Medulla oblongata (tissue), 1 donor: ENCODE data around the gene CORIN.
"Not testable (repeated sequence)": the region's sequence is repeated elsewhere in the genome, so short reads cannot be mapped to it uniquely, and the experiment has no call there.

Source experiments
- DNase-seq: peaks from one replicate; pipeline ENCODE4 v3.0.0-alpha.2; 2015; ENCODE audit errors: extremely low spot score

The CORIN gene

DNA sequence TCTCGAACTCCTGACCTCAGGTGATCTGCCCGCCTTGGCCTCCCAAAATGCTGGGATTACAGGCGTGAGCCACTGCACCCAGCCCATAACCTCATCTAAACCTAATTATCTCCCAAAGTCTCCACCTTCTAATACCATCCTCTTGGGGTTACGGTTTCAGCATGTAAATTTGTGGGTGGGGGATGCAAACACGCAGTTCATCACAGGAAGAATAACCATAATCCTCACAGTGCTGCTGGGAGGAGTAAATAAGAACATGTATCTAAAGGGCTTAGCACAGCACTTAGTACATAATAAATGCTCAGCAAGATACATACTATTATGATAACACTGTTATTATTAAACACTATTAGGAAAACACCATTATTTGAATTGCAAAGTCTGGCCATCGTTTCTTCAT lies 116.4 kb downstream of the CORIN start:
- no peak for DNase-seq

DNA sequence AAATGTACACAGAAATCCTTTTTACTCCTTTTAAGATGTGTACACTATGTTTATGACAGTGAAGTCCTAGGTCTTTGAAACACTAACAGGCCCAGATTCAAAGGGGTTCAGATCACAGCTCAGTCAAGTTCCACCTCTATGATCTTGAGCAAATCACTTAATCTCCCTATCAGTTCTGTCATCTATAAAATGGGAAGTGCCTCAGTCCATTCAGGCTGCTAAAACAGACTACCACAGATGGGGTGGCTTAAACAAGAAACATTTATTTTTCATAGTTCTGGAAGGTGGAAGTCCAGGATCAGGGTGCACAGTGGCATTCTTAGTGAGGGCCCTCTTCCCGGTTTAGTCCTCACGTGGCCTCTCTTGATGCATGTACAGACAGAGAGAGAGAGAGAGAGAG lies 117.1 kb downstream of the CORIN start:
- no peak for DNase-seq

DNA sequence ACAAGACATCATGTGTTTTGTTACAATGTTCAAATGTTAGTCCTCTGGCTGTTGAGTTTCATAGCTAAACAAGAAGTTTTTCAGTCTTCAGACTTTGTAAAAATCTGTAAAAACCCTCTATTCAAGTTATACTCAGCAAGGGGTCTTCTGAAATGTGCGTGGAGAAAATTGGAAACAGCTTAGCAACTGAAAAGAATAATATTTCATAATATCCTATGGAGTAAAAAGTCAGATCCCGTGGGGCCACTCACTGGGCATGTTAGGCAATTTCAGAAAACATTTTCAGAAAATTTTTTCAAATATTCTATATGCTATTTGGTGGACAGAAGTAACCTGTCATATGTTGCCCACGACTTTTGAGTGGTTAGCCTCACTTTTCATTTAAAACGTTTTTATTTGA lies 118.3 kb downstream of the CORIN start:
- DNase-seq = no peak

DNA sequence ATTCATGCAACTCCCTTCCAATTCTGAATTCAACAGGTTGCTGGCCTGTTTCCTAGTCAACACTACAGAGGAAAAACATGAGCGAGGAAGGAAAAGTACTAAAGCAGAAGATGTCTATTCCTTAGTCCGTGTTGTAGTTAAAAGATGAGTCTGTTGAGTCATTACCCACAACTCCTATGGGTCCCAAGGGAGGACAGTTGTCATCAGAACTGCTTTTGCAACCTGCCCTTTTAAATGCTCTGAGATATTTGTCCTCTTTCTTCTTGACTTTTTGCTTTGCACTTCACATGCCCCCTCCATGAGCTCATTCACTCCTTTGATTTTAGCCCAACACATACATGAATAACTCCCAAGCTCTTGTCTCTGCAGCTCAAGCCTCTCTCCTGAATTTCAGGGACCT lies 119.2 kb downstream of the CORIN start:
- DNase-seq = no peak

DNA sequence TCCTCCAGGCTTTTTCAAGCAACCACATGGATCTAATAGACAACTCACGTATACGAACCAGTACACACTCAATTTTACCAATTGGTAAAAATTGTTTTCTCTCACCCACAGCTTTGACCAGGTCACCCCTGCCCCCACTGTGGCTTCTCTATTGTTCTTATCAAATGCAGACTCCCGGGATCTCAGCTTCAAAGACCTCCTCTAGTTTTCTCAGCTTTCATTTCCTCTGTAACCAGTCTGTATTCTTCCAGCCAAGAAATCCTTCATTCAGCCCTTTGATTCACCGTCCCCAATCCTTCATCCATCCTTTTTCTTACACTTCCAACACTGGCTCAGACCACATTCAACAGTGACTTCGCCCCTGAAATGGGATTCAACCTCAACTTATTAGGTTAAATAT lies 120.7 kb downstream of the CORIN start:
- no peak for DNase-seq

DNA sequence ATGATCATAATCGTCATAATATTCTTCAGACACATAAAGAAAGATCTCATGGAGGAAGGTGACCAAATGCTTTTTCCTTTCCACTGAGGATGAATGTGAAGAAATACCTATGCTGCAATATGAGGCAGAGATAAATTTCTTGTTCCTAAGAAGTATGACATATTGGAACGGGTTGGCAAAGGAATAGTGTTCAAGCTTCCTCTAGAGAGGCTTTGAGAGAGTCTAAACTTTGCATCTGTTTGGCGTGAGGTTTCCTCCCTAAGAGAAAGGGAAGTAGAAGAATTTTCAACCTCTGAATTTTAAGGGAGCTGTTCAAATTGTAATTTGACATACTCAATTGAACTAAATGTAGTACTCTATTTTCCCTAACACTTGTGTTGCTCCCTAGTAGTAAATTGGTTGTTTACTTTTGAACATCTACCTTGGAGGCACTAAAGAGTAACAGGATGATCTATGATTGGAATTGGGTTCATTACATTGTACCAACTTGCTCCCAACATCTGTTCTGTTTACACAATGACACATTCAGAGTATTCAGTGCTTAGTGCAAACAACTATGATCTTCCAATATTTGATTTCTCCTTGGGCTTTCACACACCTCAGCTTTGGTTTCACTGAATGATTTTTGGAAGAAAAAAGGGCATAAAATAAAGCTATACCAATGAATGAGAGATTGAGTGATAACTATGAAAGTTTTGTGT lies 122.0 kb downstream of the CORIN start:
- no peak for DNase-seq

DNA sequence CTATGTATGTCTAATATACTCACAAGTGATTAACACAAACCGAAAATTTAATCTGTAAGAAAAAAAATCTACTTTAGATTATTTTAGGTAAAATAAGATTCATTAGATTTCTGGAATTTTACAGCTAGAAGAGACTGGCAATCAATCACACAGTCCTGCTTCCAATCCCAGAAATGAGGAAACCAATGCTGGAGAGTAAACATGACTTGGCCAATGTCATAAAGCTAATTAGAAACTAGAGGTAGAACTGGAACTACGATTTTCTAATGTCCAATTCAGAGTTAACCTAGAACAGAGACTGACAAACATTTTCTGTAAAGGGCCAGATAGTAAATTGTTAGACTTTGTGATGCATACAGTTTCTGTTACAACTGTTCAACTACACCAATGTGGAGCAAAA lies 123.6 kb downstream of the CORIN start:
- no peak for DNase-seq

DNA sequence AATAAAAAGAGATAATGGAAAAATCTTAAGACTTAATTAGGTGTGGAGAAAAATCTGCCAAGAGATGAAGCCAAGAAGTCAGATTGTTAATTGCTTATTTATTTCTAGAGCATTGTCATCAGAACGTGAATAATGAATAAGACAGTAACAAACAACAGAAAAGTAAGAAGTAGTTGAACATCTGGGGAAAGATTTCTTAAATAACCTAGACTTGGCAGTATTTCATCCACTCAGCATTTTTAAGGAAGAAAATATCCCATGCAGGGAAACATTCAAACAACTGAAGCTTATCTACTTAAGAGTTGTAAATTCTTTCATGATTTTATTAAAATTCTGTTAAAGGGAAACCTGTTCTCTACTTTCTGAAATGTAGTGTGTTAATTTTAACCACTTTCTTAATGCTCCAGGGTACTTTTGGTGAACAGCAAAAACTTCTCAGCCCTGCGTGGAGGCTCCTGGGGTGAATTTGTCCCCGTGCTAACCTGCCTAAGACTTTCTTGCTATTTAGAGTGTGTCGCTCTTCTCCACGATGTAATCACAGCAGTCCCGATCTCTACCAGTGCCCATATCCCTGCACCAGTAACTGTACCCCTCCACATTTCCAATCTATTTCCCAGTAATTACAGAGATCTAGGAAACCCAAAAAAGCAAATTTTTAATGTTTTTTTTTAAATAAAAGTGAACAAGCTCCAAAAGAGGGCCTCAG lies 124.6 kb downstream of the CORIN start:
- DNase-seq = no peak

DNA sequence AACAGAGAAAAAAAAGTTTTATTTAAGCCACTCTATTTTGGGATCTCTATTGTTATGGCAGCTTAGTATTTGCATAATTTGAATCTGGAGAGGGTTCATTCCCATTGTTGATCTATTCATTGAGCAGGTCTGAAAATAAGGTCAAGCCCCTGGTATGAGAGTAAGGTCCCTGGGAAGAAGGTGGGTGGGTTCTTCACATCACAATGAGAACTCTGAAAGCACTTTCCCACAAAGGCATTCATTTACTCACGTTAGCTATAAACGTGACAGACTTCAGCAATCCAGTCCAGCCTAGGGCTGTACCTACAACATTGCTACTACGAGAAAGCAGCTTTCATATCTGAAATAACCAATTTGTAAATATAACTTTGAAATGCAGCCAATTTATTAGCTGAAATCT lies 126.2 kb downstream of the CORIN start:
- no peak for DNase-seq

DNA sequence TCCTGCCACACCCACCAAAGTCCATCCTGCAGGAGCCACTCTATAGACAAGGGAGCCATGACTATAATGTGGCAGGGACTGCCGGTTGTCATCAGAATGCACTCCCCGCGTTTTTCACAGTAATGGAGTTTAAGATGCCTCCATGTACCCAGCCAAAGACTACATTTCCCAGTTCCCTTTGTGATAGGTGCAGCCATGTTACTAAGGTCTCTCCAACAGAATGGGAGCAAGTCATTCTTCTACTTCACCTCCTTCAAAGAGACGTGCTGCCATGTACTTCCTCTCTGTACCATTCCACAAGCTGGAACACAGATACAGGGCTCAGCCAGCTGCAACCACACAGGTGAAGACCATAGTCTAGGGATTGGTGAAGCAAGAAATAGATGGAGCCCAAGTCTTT lies 126.7 kb downstream of the CORIN start:
- DNase-seq = no peak

DNA sequence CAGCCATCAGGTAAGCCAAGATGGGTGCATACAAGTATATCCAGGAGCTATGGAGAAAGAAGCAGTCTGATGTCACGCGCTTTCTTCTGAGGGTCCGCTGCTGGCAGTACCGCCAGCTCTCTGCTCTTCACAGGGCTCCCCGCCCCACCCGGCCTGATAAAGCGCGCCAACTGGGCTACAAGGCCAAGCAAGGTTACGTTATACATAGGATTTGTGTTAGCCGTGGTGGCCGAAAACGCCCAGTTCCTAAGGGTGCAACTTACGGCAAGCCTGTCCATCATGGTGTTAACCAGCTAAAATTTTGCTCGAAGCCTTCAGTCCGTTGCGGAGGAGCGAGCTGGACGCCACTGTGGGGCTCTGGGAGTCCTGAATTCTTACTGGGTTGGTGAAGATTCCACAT lies 131.5 kb downstream of the CORIN start:
- not testable (repeated sequence) for DNase-seq

DNA sequence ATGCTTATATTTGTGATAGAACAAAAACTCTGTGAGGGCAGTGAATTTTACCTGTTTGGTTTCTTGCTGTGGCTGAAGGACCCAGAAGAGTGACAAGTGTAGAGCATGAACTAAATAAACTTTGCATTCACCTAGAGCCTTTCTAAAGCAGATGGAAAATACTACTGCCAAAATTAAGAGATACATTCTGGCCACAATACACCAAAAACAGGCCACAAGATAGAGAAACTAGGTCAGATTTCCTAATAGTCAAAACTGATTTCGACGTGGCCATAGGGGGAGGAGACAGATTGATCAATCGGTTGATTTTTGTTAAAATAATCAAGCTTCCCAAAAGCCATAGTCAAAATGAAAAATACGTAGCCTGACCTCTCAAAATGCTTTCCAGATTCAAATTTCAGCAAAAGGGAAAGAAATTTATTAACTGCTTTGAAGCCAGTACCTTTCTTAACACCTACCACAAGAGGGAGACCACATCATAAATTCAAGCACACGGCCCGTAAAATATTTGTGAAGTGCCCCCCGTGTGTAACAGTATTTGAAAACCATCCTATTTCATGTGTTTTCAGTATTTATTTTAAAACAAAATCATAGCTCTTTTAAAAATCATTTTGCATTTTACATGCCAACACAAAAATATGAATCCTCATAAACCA lies 132.4 kb downstream of the CORIN start:
- DNase-seq = no peak

DNA sequence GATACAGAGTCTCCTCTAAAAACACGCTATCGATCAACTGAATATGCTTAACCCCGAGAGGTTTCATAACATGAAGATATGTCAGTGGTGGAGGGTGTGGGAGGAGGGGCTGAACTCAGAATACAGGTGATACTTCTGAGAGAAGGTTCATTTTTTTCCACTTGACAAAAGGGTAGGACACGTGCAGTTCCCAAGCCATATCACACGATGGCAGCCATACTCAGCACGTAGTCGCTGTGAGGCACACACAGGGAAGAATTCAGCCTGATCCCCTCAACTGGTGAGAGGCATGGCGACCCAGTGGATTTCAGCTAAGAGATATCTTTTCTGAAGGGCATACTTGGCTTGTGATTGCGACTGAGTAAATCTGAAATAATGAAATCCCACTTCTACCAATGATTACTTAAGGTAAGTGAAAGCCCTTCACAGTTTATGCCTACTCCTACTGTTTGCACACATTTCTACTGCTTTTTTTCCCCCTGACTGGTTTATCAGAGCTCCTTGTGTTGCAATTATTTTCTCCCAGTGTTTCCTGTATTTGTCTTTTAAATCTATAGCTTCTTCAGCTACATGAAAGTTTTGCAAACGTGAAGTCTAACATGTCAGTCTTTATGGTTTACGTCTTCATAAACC lies 133.1 kb downstream of the CORIN start:
- peak; percentile 24 for DNase-seq

DNA sequence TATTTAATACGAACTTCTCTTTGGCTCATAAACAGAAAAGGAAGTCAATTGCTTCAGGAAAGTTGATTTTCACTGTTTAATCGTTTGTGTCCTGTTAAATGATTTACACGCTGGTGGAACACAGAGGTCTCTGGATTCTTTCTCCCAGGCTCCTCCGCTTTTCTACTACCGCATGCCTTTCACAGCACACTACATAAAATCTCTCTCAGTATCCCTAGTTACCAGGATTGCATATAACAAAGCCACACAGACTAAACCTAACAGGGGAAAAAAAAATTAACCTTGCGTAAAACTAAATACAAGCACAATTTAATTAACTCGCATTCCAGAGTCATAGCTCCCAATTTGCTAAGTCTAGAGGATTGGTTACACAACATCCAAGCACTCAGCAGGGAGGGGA lies 133.9 kb downstream of the CORIN start:
- DNase-seq = no peak

DNA sequence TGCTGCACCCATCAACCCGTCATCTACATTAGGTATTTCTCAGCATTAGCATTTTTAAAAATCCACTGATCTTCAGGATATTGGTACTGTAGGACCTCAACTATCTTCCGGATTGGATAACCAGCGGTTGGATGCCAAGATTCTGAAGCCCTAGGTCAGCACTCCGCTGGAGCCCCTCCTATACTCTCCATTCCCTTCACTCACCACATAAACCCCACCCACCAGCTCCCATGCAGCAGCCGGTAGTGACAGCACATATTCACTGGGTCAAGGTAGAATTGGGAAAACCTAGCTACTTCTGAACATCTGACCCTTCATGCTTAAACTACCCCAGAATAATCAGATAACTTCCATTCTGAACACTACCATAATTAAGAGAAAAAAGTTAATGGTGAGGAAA lies 134.9 kb downstream of the CORIN start:
- DNase-seq = no peak

DNA sequence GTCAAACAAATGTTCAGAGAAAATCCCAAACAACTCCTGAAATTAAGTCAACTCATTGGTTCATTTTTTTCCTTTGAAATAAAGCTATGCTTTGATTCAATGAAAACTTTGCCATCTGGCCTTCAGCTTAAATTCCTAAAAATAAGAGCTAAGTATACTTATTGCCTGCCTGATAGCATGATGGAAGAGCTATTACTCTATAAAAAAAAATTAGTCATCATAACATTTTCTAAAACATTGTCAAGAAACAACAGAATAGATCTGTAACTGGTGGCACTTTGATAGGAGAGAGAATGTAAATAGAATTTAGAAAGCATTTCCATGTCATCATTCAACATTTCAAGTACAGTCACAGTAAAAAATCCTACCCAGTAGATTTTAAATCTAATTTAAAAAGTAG lies 136.6 kb downstream of the CORIN start:
- DNase-seq = no peak

DNA sequence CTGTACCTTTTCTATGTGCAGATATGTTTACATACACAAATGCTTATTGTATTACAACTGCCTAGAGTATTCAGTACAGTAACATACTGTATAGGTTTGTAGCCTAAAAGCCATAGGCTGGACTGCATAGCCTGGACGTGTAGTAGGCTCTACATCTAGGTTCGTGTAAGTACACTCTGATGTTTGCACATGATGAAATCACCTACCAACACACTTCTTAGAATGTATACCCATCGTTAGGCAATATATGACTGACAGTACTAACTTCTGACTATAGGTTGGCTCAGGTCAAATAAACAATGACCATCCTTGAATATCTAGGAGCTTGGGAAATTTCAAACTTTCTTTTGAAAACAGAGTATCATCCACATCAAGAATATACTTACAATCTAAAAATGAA lies 139.0 kb downstream of the CORIN start:
- DNase-seq = no peak

DNA sequence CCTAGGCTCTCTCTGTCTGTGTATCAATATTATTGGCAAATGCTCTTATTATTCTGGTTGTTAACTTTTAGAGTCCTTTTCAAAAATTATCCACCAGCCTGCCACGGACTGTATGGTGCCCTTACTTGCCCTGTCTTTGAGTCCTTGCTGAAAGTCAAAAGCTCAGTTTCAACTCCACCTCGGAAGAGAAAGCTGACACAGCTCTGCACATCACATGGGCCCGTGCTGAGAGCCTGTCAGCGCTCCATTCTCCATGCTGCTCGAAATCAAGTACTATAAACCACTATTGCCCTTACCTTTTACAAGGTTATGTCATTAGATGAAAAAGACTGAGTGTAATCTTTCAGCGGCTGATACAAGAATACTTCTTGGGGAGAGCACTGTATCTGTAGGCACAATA lies 141.0 kb downstream of the CORIN start:
- no peak for DNase-seq

DNA sequence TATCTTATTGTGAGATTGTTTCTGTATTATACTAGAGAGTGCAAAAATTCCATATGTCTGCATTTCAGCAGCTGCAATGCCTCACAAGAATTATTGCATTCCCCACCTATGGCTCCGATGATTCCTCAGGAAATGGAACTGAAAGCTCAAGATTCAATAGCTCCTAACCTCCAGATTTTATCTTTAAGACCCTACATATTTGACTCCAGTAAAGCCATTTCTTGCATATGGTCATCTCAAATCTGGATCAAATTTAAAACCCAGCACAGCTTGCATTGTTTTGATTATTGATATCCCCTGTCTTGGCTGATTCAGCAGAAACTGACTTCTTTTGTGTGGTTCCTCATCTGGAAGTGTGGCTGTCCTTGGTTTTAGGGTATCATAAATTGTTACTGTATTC lies 142.6 kb downstream of the CORIN start:
- DNase-seq = no peak

DNA sequence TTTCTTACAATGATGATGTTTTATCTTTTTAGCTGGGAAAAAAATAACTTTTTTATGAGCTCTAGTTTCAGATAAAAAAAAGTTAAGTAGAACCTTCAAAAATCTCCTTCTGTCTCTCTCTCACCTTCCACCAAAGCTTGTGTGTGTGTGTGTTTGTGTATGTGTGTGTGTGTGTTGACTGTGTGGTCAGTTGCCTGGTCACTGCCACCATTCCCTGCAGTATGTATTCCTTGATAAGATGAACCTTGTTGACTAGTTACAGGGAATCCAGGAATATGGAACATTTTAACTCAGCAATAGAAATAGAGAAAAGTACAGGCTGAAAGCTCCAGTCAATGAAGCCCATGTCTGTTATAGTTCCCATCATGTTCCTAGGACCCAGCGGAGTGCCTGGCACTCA lies 143.5 kb downstream of the CORIN start:
- DNase-seq = no peak

DNA sequence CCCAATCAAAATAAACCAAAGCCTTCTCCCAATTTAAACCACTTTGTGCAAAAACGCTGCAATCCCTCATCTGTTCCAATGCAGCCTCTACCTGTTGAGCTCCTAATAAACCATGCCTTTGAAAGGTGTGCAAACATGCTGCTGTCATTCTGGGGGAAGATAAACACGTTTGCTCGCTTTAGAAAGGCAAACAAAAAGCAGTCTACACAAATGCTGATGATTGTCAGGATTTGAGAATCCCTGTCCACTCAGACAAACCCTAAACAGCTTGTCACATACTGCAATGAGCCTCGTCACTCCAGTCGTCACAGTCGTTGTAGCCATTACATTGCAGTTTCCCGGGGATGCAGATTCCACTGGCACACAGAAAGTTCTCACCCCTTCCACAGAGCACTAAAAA lies 145.2 kb downstream of the CORIN start:
- DNase-seq = no peak

DNA sequence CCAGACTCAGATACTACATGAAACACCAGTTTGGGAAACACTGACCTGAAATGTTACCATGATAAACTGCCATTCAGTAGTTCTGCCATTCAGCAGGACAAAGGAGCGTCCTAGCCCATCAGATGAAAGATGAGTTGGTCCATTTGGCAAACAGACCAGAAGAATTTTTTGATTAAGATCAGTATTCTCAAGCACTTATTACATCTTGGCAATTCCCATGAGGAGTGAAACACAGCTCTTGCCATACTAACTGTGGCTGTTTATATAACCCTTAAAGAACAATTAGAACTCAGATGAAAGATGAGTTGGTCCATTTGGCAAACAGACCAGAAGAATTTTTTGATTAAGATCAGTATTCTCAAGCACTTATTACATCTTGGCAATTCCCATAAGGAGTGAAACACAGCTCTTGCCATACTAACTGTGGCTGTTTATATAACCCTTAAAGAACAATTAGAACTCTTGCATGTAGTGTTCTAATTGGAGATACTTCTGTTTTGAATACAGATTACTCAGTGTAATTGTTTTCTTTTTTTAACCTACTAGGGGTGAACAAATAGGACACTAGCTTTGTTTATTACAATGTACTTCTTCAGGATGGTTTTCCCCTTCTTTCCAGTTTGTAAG lies 146.0 kb downstream of the CORIN start:
- not testable (repeated sequence) for DNase-seq
